Measurements from ENCODE around the gene FGD6.

Gene FGD6

DNA sequence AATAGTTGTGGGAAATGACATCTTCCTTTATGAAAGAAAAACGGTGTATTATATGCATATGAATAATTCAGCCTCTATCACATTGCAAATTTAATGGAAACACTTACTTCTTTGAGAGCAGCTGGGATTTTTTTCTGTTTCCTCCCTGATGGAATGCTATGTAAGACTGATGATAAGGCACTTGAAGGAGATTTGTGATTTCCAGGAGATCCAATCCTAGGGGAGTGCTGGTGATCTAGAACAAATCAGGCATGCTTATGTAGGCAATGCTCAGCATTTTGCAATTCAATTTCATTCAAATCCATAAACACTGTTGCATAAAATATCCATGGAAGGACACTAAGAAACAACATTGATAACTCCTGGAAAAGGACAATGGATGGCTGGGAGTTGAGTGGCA is 127.8 kb downstream of the FGD6 start:
- Histone ChIP-seq H3K27ac (ENCODE audit: poor library complexity, severe bottlenecking) (no peak overlapping the region), H3K4me1 (ENCODE audit: insufficient read depth, poor library complexity, severe bottlenecking) (no peaks in the 10 kb centered on the region)
- no peak for ATAC-seq (ENCODE audit: low read depth)

DNA sequence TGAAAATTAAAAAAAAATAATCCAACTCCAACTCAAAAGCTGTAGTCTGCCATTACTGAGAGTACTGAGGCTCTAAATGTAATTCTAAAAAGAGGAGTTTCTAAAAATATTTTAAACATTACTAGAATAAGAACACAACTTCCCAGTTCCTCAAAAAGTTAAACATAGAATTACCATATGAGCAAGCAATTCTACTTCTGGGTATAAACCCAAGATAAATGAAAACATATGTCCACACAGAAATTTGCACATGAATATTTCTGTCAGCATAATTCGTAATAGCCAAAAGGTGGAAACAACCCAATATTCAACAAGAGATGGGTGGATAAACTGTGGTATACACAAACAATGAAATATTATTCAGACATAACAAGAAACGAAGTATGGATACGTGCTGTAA is 128.9 kb downstream of the FGD6 start:
- H3K27me3 ChIP-seq (ENCODE audit: insufficient read depth, poor library complexity, severe bottlenecking): no peaks in the 10 kb centered on the region
- H3K36me3 ChIP-seq (ENCODE audit: low read depth): peaks cover 91% of the 10 kb centered on the region
- no peak for ATAC-seq (ENCODE audit: low read depth)

More for the DNA sequence above, 127.8 kb downstream of the FGD6 start:
- Histone ChIP-seq H3K4me3 (ENCODE audit: severe bottlenecking) (no peak overlapping the region), H3K27me3 (ENCODE audit: insufficient read depth, poor library complexity, severe bottlenecking) (no peaks in the 10 kb centered on the region), H3K36me3 (ENCODE audit: low read depth) (peaks cover 85% of the 10 kb centered on the region), H3K9me3 (ENCODE audit: severe bottlenecking) (no peaks in the 10 kb centered on the region)
- no peak for TF ChIP-seq CTCF (IDR thresholded peaks at IDR 0.05; ENCODE audit: poor library complexity, severe bottlenecking)
- no peak for DNase-seq (ENCODE audit: low spot score)

GRCh38 chr12:95085612-95086011 is 131.7 kb downstream of the FGD6 start:
- ATAC-seq (ENCODE audit: low read depth): no peak
- no peak for DNase-seq (ENCODE audit: low spot score)
- no peak for TF ChIP-seq CTCF (IDR thresholded peaks at IDR 0.05; ENCODE audit: poor library complexity, severe bottlenecking)
- H3K36me3 ChIP-seq (ENCODE audit: low read depth): peaks cover 85% of the 10 kb centered on the region
- H3K4me1 ChIP-seq (ENCODE audit: insufficient read depth, poor library complexity, severe bottlenecking): no peaks in the 10 kb centered on the region
- H3K27ac ChIP-seq (ENCODE audit: poor library complexity, severe bottlenecking): no peak overlapping the region
- H3K27me3 ChIP-seq (ENCODE audit: insufficient read depth, poor library complexity, severe bottlenecking): no peaks in the 10 kb centered on the region
- no peaks in the 10 kb centered on the region for H3K9me3 ChIP-seq (ENCODE audit: severe bottlenecking)
- no peak overlapping the region for H3K4me3 ChIP-seq (ENCODE audit: severe bottlenecking)

More for the DNA sequence above, 128.9 kb downstream of the FGD6 start:
- no peak overlapping the region for H3K27ac ChIP-seq (ENCODE audit: poor library complexity, severe bottlenecking)
- TF ChIP-seq CTCF (IDR thresholded peaks at IDR 0.05; ENCODE audit: poor library complexity, severe bottlenecking): no peak
- no peaks in the 10 kb centered on the region for H3K4me1 ChIP-seq (ENCODE audit: insufficient read depth, poor library complexity, severe bottlenecking)
- no peak overlapping the region for H3K4me3 ChIP-seq (ENCODE audit: severe bottlenecking)
- no peaks in the 10 kb centered on the region for H3K9me3 ChIP-seq (ENCODE audit: severe bottlenecking)
- no peak for DNase-seq (ENCODE audit: low spot score)

DNA sequence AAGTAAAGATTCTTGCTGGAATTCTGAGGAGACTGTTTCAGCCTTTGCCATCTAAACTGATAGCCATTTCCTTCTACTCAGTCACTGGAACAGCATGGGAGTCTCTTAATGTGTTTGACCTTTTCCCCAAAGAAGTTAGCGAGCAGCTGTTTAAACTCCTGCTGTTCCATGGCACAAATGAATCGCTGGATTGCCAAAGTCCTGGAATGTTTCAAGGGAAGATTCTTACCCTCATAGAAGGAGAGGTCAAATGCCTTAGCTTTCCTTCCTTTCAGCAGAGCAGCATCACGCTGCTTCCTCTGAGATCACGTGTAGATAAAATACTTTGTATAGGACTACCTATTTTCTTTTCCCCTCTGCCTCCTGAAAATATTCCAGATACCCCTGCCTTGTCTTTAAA is 133.3 kb downstream of the FGD6 start:
- no peaks in the 10 kb centered on the region for H3K4me1 ChIP-seq (ENCODE audit: insufficient read depth, poor library complexity, severe bottlenecking)
- H3K4me3 ChIP-seq (ENCODE audit: severe bottlenecking): no peak overlapping the region
- no peak for TF ChIP-seq CTCF (IDR thresholded peaks at IDR 0.05; ENCODE audit: poor library complexity, severe bottlenecking)
- DNase-seq (ENCODE audit: low spot score): no peak
- H3K27me3 ChIP-seq (ENCODE audit: insufficient read depth, poor library complexity, severe bottlenecking): no peaks in the 10 kb centered on the region
- no peak overlapping the region for H3K27ac ChIP-seq (ENCODE audit: poor library complexity, severe bottlenecking)
- no peaks in the 10 kb centered on the region for H3K9me3 ChIP-seq (ENCODE audit: severe bottlenecking)
- no peak for ATAC-seq (ENCODE audit: low read depth)
- H3K36me3 ChIP-seq (ENCODE audit: low read depth): peaks cover 81% of the 10 kb centered on the region

DNA sequence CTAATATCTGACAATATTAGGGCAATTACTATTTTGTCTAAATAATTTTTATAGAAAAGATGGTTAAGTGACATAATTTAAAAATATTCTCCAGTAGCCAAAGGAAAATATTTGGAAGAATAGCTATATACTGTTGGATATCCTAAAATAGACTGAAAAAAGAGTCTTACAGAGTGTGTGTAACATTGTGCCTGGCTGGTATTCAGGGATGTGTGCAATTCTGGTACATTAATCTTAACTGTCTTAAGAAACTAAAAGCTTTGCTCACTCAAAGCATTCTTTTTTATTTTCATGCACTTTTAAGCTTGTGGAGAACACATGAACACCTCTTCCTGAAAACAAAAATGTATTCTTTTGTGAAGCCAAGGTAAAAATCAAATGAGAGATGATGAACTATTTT is 133.8 kb downstream of the FGD6 start:
- TF ChIP-seq CTCF (IDR thresholded peaks at IDR 0.05; ENCODE audit: poor library complexity, severe bottlenecking): no peak
- ATAC-seq (ENCODE audit: low read depth) (no peak), DNase-seq (ENCODE audit: low spot score) (no peak)

More for the DNA sequence above, 133.8 kb downstream of the FGD6 start:
- Histone ChIP-seq H3K9me3 (ENCODE audit: severe bottlenecking) (no peaks in the 10 kb centered on the region), H3K27ac (ENCODE audit: poor library complexity, severe bottlenecking) (no peak overlapping the region), H3K4me3 (ENCODE audit: severe bottlenecking) (no peak overlapping the region), H3K4me1 (ENCODE audit: insufficient read depth, poor library complexity, severe bottlenecking) (no peaks in the 10 kb centered on the region), H3K36me3 (ENCODE audit: low read depth) (peaks cover 79% of the 10 kb centered on the region), H3K27me3 (ENCODE audit: insufficient read depth, poor library complexity, severe bottlenecking) (no peaks in the 10 kb centered on the region)

Measured in RWPE2 (cell line).